Activated B cell treated with CpG ODN at 0.5 μM for 24 hours (primary cell): ENCODE results near the gene ANAPC2. TPM values are rescaled to one million over a fixed set of nuclear protein-coding genes. Genes with fewer than 3 reads are reported as not detected.

ENCODE experiments used
- ATAC-seq: fragments of 200-7000 bp; cut with Tn5 transposase; one replicate; pipeline ENCODE4 v1.10.0; 2021; ENCODE audit warnings: low read depth, mild to moderate bottlenecking, moderate library complexity
- CTCF ChIA-PET: fragments of 350-600 bp; sonication (Branson Sonifier 250); formaldehyde crosslinking; loops from one replicate; lab custom pipeline; 2021; ENCODE audit warnings: antibody characterized with exemption; lab: Charles Lee
- POLR2A ChIA-PET: fragments of 350-600 bp; sonication (Branson Sonifier 250); formaldehyde crosslinking; loops from one replicate; lab custom pipeline; 2021; ENCODE audit warnings: antibody characterized with exemption; lab: Charles Lee
- DNase-seq: peaks from one replicate; pipeline ENCODE4 v3.0.0; 2022
- H3K27ac Mint-ChIP-seq: one replicate; pipeline ENCODE4 v1.8.0; 2020; ENCODE audit warnings: mixed read lengths
- H3K27me3 Mint-ChIP-seq: one replicate; pipeline ENCODE4 v1.8.0; 2021; ENCODE audit warnings: mixed read lengths
- H3K36me3 Mint-ChIP-seq: one replicate; pipeline ENCODE4 v1.8.0; 2021; ENCODE audit warnings: low read depth, mixed read lengths
- H3K4me1 Mint-ChIP-seq: one replicate; pipeline ENCODE4 v1.8.0; 2021; ENCODE audit warnings: mixed read lengths
- H3K4me3 Mint-ChIP-seq: one replicate; pipeline ENCODE4 v1.8.0; 2020; ENCODE audit warnings: mild to moderate bottlenecking, mixed read lengths
- H3K9me3 Mint-ChIP-seq: one replicate; pipeline ENCODE4 v1.8.0; 2020; ENCODE audit warnings: mixed read lengths
- CTCF ChIP-seq: fragments of 200-600 bp; IDR thresholded peaks from one replicate; pipeline ENCODE4 v1.8.0; 2022; ENCODE audit warnings: antibody characterized with exemption, mild to moderate bottlenecking
- intact Hi-C: fragments of 100-400 bp; cut with micrococcal nuclease; formaldehyde crosslinking; loops from one replicate; pipeline ENCODE4 v1.15.1; 2024
- total RNA-seq: library from RNA; stranded (reverse); gene quantifications from 2 replicates; pipeline ENCODE4 v1.2.3, GENCODE V29; 2022

The ANAPC2 gene
- total RNA-seq, 1 donor from 2014 or later: 93.9 TPM

- no peak for ATAC-seq
- no peak for DNase-seq
- Mint-ChIP-seq H3K36me3 (no peaks in the 10 kb centered on the region), H3K4me1 (peaks cover 3% of the 10 kb centered on the region), H3K9me3 (no peaks in the 10 kb centered on the region), H3K27ac (no peak overlapping the region), H3K4me3 (no peak overlapping the region), H3K27me3 (peaks cover 50% of the 10 kb centered on the region)
- intact Hi-C loops: no loop called here
- TF ChIP-seq CTCF: no peak
- ChIA-PET CTCF (no interaction called here), POLR2A (interaction anchor here (1.1 kb wide), 1 partner anchor 11 kb away, joined by 3 read pairs; no protein-coding TSS in a partner anchor)
Observed at GRCh38 chr9:137141050-137141810, 47.1 kb downstream of the ANAPC2 start.

- H3K27ac Mint-ChIP-seq: no peak overlapping the region
- peaks cover 56% of the 10 kb centered on the region for H3K27me3 Mint-ChIP-seq
- CTCF ChIA-PET: no interaction called here
- DNase-seq: no peak
- H3K36me3 Mint-ChIP-seq: no peaks in the 10 kb centered on the region
- POLR2A ChIA-PET: interaction anchor here (0.8 to 1.3 kb wide), 3 partner anchors 10 to 335 kb away, joined by 3 to 4 read pairs (median 3); no protein-coding TSS in a partner anchor
- TF ChIP-seq CTCF: no peak
- no peak overlapping the region for H3K4me3 Mint-ChIP-seq
- H3K9me3 Mint-ChIP-seq: no peaks in the 10 kb centered on the region
- H3K4me1 Mint-ChIP-seq: peaks cover 3% of the 10 kb centered on the region
- intact Hi-C loops: no loop called here
- no peak for ATAC-seq
Observed at GRCh38 chr9:137140151-137141012, 48.0 kb downstream of the ANAPC2 start.

GRCh38 chr9:137139468-137140150 is 48.8 kb downstream of the ANAPC2 start:
- peaks cover 59% of the 10 kb centered on the region for H3K27me3 Mint-ChIP-seq
- no peak overlapping the region for H3K4me3 Mint-ChIP-seq
- ChIA-PET CTCF (no interaction called here), POLR2A (interaction anchor here (0.8 to 1.3 kb wide), 2 partner anchors 11 to 334 kb away, joined by 3 to 4 read pairs; no protein-coding TSS in a partner anchor)
- no peak for ATAC-seq
- DNase-seq: no peak
- intact Hi-C loops: no loop called here
- peaks cover 3% of the 10 kb centered on the region for H3K4me1 Mint-ChIP-seq
- no peaks in the 10 kb centered on the region for H3K36me3 Mint-ChIP-seq
- TF ChIP-seq CTCF: no peak
- H3K9me3 Mint-ChIP-seq: no peaks in the 10 kb centered on the region
- no peak overlapping the region for H3K27ac Mint-ChIP-seq

- CTCF ChIA-PET: interaction anchor here (1.0 kb wide), 1 partner anchor 92 kb away, joined by 3 read pairs; no protein-coding TSS in a partner anchor
- POLR2A ChIA-PET: interaction anchor here (0.6 to 1.5 kb wide), 5 partner anchors 9 to 102 kb away, joined by 3 to 13 read pairs (median 3); no protein-coding TSS in a partner anchor
- peaks cover 3% of the 10 kb centered on the region for H3K4me1 Mint-ChIP-seq
- DNase-seq (no peak), ATAC-seq (peak; percentile 56)
- intact Hi-C loops: no loop called here
- H3K27ac Mint-ChIP-seq: no peak within 1 kb of the TSS
- TF ChIP-seq CTCF: no peak
- H3K27me3 Mint-ChIP-seq: peaks cover 56% of the 10 kb centered on the region
- H3K4me3 Mint-ChIP-seq: no peak within 1 kb of the TSS
- no peaks in the 10 kb centered on the region for H3K36me3 Mint-ChIP-seq
- no peaks in the 10 kb centered on the region for H3K9me3 Mint-ChIP-seq
Observed at GRCh38 chr9:137138722-137139467, 49.5 kb downstream of the ANAPC2 start, which contains the start of gene GRIN1. Gene GRIN1, plus strand, starts transcription at chr9:137139154. Its CDS starts 333 bp downstream, at chr9:137139487.
